Hepatocyte (in vitro differentiated cells): ENCODE data around the gene COL4A2.

Source experiments
- EZH2 ChIP-seq: fragments of 200-600 bp; sonication (generic); IDR thresholded peaks from 2 replicates; pipeline ENCODE4 v1.6.1; 2016; ENCODE audit warnings: antibody characterized with exemption, mild to moderate bottlenecking, borderline replicate concordance
- EZH2phosphoT487 ChIP-seq: fragments of 200-600 bp; sonication (generic); IDR thresholded peaks from one replicate; pipeline ENCODE4 v1.6.1; 2018; ENCODE audit warnings: antibody characterized with exemption, mild to moderate bottlenecking, low read depth, moderate library complexity; ENCODE audit not compliant: unreplicated experiment, severe bottlenecking
- TF ChIP-seq, protein P1 (sequence below): fragments of 200-600 bp; sonication (generic); IDR thresholded peaks from 2 replicates; pipeline ENCODE4 v1.5.1; 2016; ENCODE audit warnings: antibody characterized with exemption, mild to moderate bottlenecking; ENCODE audit not compliant: poor library complexity

DNA sequence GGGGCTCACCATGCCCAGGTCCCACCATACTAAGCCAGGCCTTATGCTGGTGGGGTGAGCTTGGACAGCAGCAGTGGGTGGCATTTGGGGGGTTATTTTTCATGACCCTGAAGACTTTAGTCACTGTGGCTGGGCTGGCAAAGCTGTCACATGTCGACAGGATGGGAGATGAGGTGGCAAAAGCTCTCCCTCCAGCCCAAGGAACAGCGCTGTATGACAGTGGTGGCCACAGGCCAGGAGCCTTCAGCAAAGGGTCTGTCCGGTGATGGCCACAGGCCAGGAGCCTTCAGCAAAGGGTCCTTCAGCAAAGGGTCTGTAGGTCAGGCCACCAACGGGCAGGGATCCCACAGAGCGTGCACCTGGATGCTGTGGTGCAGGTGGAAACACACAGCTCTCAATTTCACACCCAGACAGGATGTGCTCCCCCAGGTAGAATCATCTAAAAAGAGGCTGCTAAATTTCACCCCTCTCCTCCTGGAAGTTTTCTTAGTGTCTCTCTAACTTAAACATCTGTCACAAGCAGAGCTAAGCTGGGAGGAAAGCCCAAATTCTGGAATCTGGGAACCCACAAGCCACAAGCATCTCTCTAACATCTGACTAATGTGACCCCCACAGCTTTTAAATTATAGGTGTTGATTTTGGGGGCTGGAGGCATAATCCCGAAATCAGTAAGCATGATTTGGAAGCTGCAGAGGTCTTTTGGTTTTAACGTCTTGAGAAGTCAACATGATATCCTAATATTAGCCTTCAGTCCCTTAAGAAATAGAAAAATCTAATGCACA, 23.2 kb upstream of the COL4A2 start:
- TF ChIP-seq, protein P1, sequence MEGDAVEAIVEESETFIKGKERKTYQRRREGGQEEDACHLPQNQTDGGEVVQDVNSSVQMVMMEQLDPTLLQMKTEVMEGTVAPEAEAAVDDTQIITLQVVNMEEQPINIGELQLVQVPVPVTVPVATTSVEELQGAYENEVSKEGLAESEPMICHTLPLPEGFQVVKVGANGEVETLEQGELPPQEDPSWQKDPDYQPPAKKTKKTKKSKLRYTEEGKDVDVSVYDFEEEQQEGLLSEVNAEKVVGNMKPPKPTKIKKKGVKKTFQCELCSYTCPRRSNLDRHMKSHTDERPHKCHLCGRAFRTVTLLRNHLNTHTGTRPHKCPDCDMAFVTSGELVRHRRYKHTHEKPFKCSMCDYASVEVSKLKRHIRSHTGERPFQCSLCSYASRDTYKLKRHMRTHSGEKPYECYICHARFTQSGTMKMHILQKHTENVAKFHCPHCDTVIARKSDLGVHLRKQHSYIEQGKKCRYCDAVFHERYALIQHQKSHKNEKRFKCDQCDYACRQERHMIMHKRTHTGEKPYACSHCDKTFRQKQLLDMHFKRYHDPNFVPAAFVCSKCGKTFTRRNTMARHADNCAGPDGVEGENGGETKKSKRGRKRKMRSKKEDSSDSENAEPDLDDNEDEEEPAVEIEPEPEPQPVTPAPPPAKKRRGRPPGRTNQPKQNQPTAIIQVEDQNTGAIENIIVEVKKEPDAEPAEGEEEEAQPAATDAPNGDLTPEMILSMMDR: no peak
- TF ChIP-seq EZH2phosphoT487 (no peak), EZH2 (no peak)
